Neural progenitor cell (in vitro differentiated cells): ENCODE measurements around the gene PBX4. TPM values are rescaled to one million over a fixed set of nuclear protein-coding genes. Genes with fewer than 3 reads are reported as not detected.

Experiments
- DNase-seq: peaks from one replicate; pipeline ENCODE4 v3.0.0-alpha.2; 2016; ENCODE audit warnings: low spot score
- H2AFZ ChIP-seq: fragments of 200-600 bp; sonication (generic); replicated peaks from 2 replicates; pipeline ENCODE4 v1.6.1; 2016; ENCODE audit warnings: antibody characterized with exemption
- H3F3A ChIP-seq: fragments of 200-600 bp; sonication (generic); 2 replicates; pipeline ENCODE4 v1.6.1; 2016; ENCODE audit warnings: antibody characterized with exemption, low read depth
- H3K27ac ChIP-seq: fragments of 200-600 bp; sonication (generic); 2 replicates; pipeline ENCODE4 v1.5.1; 2016; ENCODE audit warnings: mild to moderate bottlenecking
- H3K27me3 ChIP-seq: fragments of 200-600 bp; sonication (generic); 2 replicates; pipeline ENCODE4 v1.6.1; 2016; ENCODE audit warnings: mild to moderate bottlenecking, moderate library complexity
- H3K36me3 ChIP-seq: fragments of 200-600 bp; sonication (generic); 2 replicates; pipeline ENCODE4 v1.5.1; 2016
- H3K4me1 ChIP-seq: fragments of 200-600 bp; sonication (generic); 2 replicates; pipeline ENCODE4 v1.6.1; 2016; ENCODE audit warnings: mixed run types
- H3K4me2 ChIP-seq: fragments of 200-600 bp; sonication (generic); 2 replicates; pipeline ENCODE4 v1.6.1; 2016
- H3K4me3 ChIP-seq: fragments of 200-600 bp; sonication (generic); 2 replicates; pipeline ENCODE4 v1.5.1; 2016
- H3K79me2 ChIP-seq: fragments of 200-600 bp; sonication (generic); 2 replicates; pipeline ENCODE4 v1.6.1; 2016; ENCODE audit warnings: low read depth
- H3K9ac ChIP-seq: fragments of 200-600 bp; sonication (generic); 2 replicates; pipeline ENCODE4 v1.6.1; 2016
- H3K9me3 ChIP-seq: fragments of 200-600 bp; sonication (generic); 2 replicates; pipeline ENCODE4 v1.5.1; 2016; ENCODE audit warnings: low read depth
- H4K20me1 ChIP-seq: fragments of 200-600 bp; sonication (generic); 2 replicates; pipeline ENCODE4 v1.6.1; 2016; ENCODE audit warnings: low read depth
- H3K27ac Mint-ChIP-seq: 3 replicates; pipeline ENCODE4 v1.8.0; 2021; ENCODE audit warnings: mixed read lengths
- H3K27me3 Mint-ChIP-seq: 2 replicates; pipeline ENCODE4 v1.8.0; 2022; ENCODE audit warnings: low read depth, mild to moderate bottlenecking, inconsistent platforms, moderate library complexity, mixed read lengths; ENCODE audit not compliant: insufficient read depth
- H3K36me3 Mint-ChIP-seq: 3 replicates; pipeline ENCODE4 v1.8.0; 2021; ENCODE audit warnings: mixed read lengths
- H3K4me1 Mint-ChIP-seq: 3 replicates; pipeline ENCODE4 v1.8.0; 2021; ENCODE audit warnings: mixed read lengths
- H3K4me3 Mint-ChIP-seq: 3 replicates; pipeline ENCODE4 v1.8.0; 2021; ENCODE audit warnings: mild to moderate bottlenecking, moderate library complexity, mixed read lengths
- H3K9me3 Mint-ChIP-seq: 3 replicates; pipeline ENCODE4 v1.8.0; 2020; ENCODE audit warnings: mixed read lengths
- EZH2 ChIP-seq: fragments of 200-600 bp; sonication (generic); IDR thresholded peaks from 2 replicates; pipeline ENCODE4 v1.6.1; 2017; ENCODE audit warnings: antibody characterized with exemption, mild to moderate bottlenecking, moderate library complexity
- EZH2phosphoT487 ChIP-seq: fragments of 200-600 bp; sonication (generic); IDR thresholded peaks from 2 replicates; pipeline ENCODE4 v1.6.1; 2017; ENCODE audit warnings: antibody characterized with exemption
- total RNA-seq: library from RNA; depleted of rRNA; stranded (reverse); fragments of >200 nt; gene quantifications from 2 replicates; pipeline ENCODE4 v1.2.3, GENCODE V29; 2015; ENCODE audit warnings: low replicate concordance
- TF ChIP-seq, protein P1 (sequence below): fragments of 200-600 bp; sonication (generic); IDR thresholded peaks from 2 replicates; pipeline ENCODE4 v1.5.1; 2017; ENCODE audit warnings: antibody characterized with exemption, mild to moderate bottlenecking

PBX4 gene
- total RNA-seq, 1 donor from 2014 or later = 3.2 TPM

DNA sequence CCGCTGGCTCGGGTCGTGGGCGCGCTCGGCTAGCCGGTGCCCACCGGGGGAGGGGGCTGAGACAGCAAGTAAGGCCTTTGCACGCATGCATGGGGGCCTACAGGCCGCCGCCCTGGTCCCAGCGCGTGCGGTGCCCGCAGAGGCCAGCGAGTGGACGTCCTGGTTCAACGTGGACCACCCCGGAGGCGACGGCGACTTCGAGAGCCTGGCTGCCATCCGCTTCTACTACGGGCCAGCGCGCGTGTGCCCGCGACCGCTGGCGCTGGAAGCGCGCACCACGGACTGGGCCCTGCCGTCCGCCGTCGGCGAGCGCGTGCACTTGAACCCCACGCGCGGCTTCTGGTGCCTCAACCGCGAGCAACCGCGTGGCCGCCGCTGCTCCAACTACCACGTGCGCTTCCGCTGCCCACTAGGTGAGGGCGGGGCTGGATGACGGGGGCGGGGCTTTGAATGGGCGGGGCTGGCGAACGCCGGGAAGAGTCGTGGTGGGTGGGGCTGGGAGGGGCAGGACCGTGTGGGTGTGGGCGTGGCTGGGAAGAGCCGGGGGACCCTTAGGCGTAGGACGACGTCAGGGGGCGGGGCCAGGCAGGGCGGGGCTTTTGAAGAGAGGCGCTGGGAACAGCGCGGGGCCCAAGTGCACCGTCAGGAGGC, 78.3 kb downstream of the PBX4 start:
- Histone ChIP-seq H3K27ac (no peak overlapping the region), H4K20me1 (no peaks in the 10 kb centered on the region), H3K27me3 (peaks cover 48% of the 10 kb centered on the region), H3K4me1 (no peaks in the 10 kb centered on the region), H3K9me3 (no peaks in the 10 kb centered on the region), H3K9ac (no peak overlapping the region), H3K36me3 (no peaks in the 10 kb centered on the region), H3K79me2 (no peaks in the 10 kb centered on the region), H2AFZ (no peak overlapping the region), H3K4me2 (no peak overlapping the region), H3K4me3 (no peak overlapping the region), H3F3A (peaks cover 3% of the 10 kb centered on the region)
- Mint-ChIP-seq H3K4me3 (no peak overlapping the region), H3K9me3 (no peaks in the 10 kb centered on the region), H3K27ac (no peak overlapping the region), H3K4me1 (peaks cover 12% of the 10 kb centered on the region), H3K36me3 (peaks cover 2% of the 10 kb centered on the region), H3K27me3 (peaks cover 13% of the 10 kb centered on the region)
- TF ChIP-seq, protein P1, sequence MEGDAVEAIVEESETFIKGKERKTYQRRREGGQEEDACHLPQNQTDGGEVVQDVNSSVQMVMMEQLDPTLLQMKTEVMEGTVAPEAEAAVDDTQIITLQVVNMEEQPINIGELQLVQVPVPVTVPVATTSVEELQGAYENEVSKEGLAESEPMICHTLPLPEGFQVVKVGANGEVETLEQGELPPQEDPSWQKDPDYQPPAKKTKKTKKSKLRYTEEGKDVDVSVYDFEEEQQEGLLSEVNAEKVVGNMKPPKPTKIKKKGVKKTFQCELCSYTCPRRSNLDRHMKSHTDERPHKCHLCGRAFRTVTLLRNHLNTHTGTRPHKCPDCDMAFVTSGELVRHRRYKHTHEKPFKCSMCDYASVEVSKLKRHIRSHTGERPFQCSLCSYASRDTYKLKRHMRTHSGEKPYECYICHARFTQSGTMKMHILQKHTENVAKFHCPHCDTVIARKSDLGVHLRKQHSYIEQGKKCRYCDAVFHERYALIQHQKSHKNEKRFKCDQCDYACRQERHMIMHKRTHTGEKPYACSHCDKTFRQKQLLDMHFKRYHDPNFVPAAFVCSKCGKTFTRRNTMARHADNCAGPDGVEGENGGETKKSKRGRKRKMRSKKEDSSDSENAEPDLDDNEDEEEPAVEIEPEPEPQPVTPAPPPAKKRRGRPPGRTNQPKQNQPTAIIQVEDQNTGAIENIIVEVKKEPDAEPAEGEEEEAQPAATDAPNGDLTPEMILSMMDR = no peak
- no peak for TF ChIP-seq EZH2phosphoT487
- TF ChIP-seq EZH2 = no peak
- DNase-seq = peak; percentile 59

DNA sequence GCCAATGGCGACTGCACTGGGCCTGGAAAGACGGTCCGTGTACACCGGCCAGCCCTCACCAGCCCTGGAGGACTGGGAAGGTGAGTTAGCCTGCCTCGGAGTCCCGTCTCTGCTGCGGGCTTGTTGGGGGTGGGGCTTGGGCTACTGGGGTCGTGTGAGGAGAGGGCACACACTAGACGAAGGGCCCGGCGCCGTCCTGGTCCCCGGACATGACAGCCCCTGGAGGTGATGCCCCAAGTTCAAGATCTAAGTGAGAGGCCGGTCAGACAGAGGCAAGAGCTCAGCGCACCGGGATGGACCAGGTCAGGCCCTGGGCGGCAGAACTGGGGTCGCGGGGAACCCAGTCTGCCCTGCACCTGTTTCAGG, 78.8 kb downstream of the PBX4 start:
- H3K27ac Mint-ChIP-seq = no peak overlapping the region
- no peak for DNase-seq
- peaks cover 2% of the 10 kb centered on the region for H3K36me3 Mint-ChIP-seq

DNA sequence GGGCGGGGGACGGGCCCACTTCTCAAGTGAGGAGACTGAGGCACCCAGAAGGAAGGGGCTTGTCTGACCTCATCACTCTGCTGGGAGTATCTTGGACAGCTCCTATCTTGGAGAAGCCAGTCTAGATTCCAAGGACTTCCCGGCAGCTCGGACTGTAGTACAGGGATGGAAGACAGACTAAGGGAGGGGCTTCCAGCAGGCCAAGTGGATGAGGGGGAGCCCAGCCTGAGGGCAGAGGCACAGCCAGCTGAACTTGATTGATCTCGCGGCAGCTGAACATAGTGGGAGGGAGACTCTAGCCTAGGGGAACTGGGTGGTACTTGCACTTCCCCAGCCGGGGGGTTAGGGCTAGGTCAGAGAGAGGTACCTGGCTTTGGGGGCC, 79.7 kb downstream of the PBX4 start:
- peaks cover 14% of the 10 kb centered on the region for H3K27me3 Mint-ChIP-seq
- H3K4me2 ChIP-seq = peak overlapping the region; percentile 79

More for the DNA sequence above, 78.8 kb downstream of the PBX4 start:
- Histone ChIP-seq H4K20me1 (no peaks in the 10 kb centered on the region), H3K4me1 (no peaks in the 10 kb centered on the region), H3K27ac (no peak overlapping the region), H3F3A (peaks cover 3% of the 10 kb centered on the region), H3K9me3 (no peaks in the 10 kb centered on the region), H3K27me3 (peaks cover 48% of the 10 kb centered on the region), H3K4me2 (no peak overlapping the region), H3K4me3 (no peak overlapping the region), H2AFZ (no peak overlapping the region), H3K9ac (no peak overlapping the region), H3K79me2 (no peaks in the 10 kb centered on the region), H3K36me3 (no peaks in the 10 kb centered on the region)
- peaks cover 13% of the 10 kb centered on the region for H3K27me3 Mint-ChIP-seq
- no peak overlapping the region for H3K4me3 Mint-ChIP-seq
- H3K4me1 Mint-ChIP-seq = peaks cover 12% of the 10 kb centered on the region
- TF ChIP-seq, protein P1 = no peak
- TF ChIP-seq EZH2 (no peak), EZH2phosphoT487 (no peak)
- H3K9me3 Mint-ChIP-seq = no peaks in the 10 kb centered on the region

More for the DNA sequence above, 79.7 kb downstream of the PBX4 start:
- peak overlapping the region; percentile 79 for H3K4me3 Mint-ChIP-seq
- H3K4me1 Mint-ChIP-seq = peaks cover 12% of the 10 kb centered on the region
- peaks cover 2% of the 10 kb centered on the region for H3K36me3 Mint-ChIP-seq
- H3K27ac Mint-ChIP-seq = no peak overlapping the region
- Histone ChIP-seq H2AFZ (no peak overlapping the region), H3K27ac (no peak overlapping the region), H3K4me3 (peak overlapping the region; percentile 56), H3F3A (peaks cover 9% of the 10 kb centered on the region), H3K9me3 (no peaks in the 10 kb centered on the region), H3K27me3 (peaks cover 48% of the 10 kb centered on the region), H3K36me3 (no peaks in the 10 kb centered on the region), H4K20me1 (peaks cover 4% of the 10 kb centered on the region), H3K79me2 (no peaks in the 10 kb centered on the region), H3K4me1 (no peaks in the 10 kb centered on the region), H3K9ac (no peak overlapping the region)
- DNase-seq = no peak
- H3K9me3 Mint-ChIP-seq = no peaks in the 10 kb centered on the region
- TF ChIP-seq EZH2phosphoT487 (no peak), EZH2 (no peak)
- TF ChIP-seq, protein P1 = no peak
